Stomach (tissue), 4 donors: ENCODE results near the gene UBE3D.

Experiments
- EP300 ChIP-seq: sonication (generic); formaldehyde crosslinking; IDR thresholded peaks from one replicate; pipeline ENCODE4 v1.6.1; 2017; ENCODE audit warnings: antibody characterized with exemption
- POLR2AphosphoS5 ChIP-seq, 3 donors: sonication (generic); formaldehyde crosslinking; IDR thresholded peaks; one replicate each; pipeline ENCODE4 v1.6.1; 2016; ENCODE audit warnings: antibody characterized with exemption in 3 of 3
- TF ChIP-seq, protein P1 (sequence below), 7 experiments: fragments of 450-650 bp in 4 of 7; fragments of 200-600 bp in 3 of 7; sonication (generic) in 3 of 7; IDR thresholded peaks; one replicate each; pipeline ENCODE4 v1.5.1; 2016 to 2019; ENCODE audit warnings: antibody characterized with exemption in 7 of 7, control low read depth in 2 of 7, mild to moderate bottlenecking in 1 of 7

- TF ChIP-seq POLR2AphosphoS5 (IDR thresholded peaks at IDR 0.05) = no peak
- TF ChIP-seq, protein P1, sequence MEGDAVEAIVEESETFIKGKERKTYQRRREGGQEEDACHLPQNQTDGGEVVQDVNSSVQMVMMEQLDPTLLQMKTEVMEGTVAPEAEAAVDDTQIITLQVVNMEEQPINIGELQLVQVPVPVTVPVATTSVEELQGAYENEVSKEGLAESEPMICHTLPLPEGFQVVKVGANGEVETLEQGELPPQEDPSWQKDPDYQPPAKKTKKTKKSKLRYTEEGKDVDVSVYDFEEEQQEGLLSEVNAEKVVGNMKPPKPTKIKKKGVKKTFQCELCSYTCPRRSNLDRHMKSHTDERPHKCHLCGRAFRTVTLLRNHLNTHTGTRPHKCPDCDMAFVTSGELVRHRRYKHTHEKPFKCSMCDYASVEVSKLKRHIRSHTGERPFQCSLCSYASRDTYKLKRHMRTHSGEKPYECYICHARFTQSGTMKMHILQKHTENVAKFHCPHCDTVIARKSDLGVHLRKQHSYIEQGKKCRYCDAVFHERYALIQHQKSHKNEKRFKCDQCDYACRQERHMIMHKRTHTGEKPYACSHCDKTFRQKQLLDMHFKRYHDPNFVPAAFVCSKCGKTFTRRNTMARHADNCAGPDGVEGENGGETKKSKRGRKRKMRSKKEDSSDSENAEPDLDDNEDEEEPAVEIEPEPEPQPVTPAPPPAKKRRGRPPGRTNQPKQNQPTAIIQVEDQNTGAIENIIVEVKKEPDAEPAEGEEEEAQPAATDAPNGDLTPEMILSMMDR (IDR thresholded peaks at IDR 0.05) = no peak
- no peak for TF ChIP-seq EP300
These were observed 140.7 kb downstream of the UBE3D start for GRCh38 chr6:82924799-82925535.
